Fibroblast of lung (primary cell): ENCODE measurements around the gene GNG3.
"Not testable (repeated sequence)": the region's sequence is repeated elsewhere in the genome, so short reads cannot be mapped to it uniquely, and the experiment has no call there.

ENCODE experiments used
- CTCF ChIP-seq, 2 donors: IDR thresholded peaks in 1 of 2; conservative IDR thresholded peaks in 1 of 2; 1 replicate in 1 of 2; 2 replicates in 1 of 2; pipeline ENCODE4 v1.5.1; 2011 to 2012; ENCODE audit warnings: low read length in 2 of 2, control low read depth in 1 of 2, inconsistent platforms in 1 of 2, low read depth in 1 of 2, mild to moderate bottlenecking in 1 of 2
- EZH2 ChIP-seq: IDR thresholded peaks from 2 replicates; pipeline ENCODE4 v1.5.1; 2012; ENCODE audit warnings: low read length, control low read depth, mild to moderate bottlenecking; ENCODE audit errors: missing control alignments

DNA sequence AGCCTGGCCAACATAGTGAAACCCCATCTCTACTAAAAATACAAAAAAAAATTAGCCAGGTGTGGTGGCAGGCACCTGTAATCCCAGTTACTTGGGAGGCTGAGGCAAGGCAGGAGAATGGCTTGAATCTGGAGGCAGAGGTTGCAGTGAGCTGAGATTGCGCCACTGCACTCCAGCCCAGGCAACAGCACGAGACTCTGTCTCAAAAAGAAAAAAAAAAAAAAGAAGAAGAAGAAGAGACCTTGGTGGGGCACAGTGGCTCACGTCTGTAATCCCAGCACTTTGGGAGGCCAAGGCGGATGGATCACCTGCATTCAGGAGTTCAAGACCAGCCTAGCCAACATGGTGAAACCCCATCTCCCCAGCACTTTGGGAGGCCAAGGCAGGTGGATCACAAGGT, 3.6 kb upstream of the GNG3 start:
- TF ChIP-seq CTCF (conservative IDR thresholded peaks at IDR 0.05 in 1 of 2, IDR thresholded peaks at IDR 0.05 in 1 of 2; ENCODE audit: low read depth in 1 of 2, low read length in 2 of 2); EZH2: not testable (repeated sequence)
